GM12892 (cell line): ENCODE results near the gene PPP2R2C.

Experiments
- POLR2A ChIP-seq: IDR thresholded peaks from 2 replicates; pipeline ENCODE4 v1.6.1; 2011; ENCODE audit warnings: low read depth, low read length, control low read depth
- POLR2AphosphoS5 ChIP-seq: IDR thresholded peaks from 2 replicates; pipeline ENCODE4 v1.6.1; 2011; ENCODE audit warnings: low read depth, low read length, control low read depth
- TAF1 ChIP-seq: IDR thresholded peaks from 2 replicates; pipeline ENCODE4 v1.6.1; 2011; ENCODE audit warnings: low read depth, mild to moderate bottlenecking, control low read depth, low read length, borderline replicate concordance

DNA sequence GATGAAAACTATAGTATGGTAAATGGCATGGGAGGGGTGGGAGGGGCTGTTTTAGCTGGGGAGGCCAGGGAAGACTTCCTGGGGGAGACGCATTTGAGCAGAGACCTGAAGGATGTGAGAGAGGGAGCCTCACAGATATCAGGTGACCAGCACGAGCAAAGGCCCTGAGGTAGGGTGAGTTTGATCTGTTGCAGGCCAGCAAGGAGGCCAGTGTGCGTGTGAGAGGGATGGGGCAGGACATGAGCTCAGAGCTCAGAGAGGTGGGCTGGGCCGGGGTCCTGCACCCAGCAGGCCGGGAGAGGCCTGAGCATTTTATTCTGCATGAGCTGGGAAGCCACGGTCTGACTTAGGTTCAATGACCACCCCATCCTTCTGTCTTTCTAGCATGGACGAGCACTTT lies 80.0 kb downstream of the PPP2R2C start:
- no peak for TF ChIP-seq POLR2A
- no peak for TF ChIP-seq POLR2AphosphoS5
- no peak for TF ChIP-seq TAF1
